A673 (cell line): ENCODE measurements around the gene RELCH. TPM values are rescaled to one million over a fixed set of nuclear protein-coding genes. Genes with fewer than 3 reads are reported as not detected.

Experiments
- BruUV-seq: library from RNA; stranded (reverse); fragments of 400-500 nt; replicated peaks from 2 replicates; lab custom pipeline; 2021; lab: Mats Ljungman, UMichigan
- CTCF ChIA-PET: fragments of 300-600 bp; sonication (Branson Sonifier 250); formaldehyde crosslinking; loops from one replicate; lab custom pipeline; 2022; ENCODE audit warnings: antibody characterized with exemption; lab: Charles Lee
- POLR2A ChIA-PET: fragments of 300-600 bp; sonication (Branson Sonifier 250); formaldehyde crosslinking; loops from one replicate; lab custom pipeline; 2022; ENCODE audit warnings: antibody characterized with exemption; ENCODE audit not compliant: low non-redundant PET; lab: Charles Lee
- DNase-seq: peaks from one replicate; pipeline ENCODE4 v3.0.0-alpha.2; 2015; ENCODE audit warnings: low spot score
- H3K27ac ChIP-seq: fragments of 200-600 bp; sonication (generic); 2 replicates; pipeline ENCODE4 v1.5.1; 2016; ENCODE audit warnings: mixed run types, low read depth, mild to moderate bottlenecking, mixed read lengths, antibody characterized with exemption, low read length; ENCODE audit not compliant: poor library complexity, severe bottlenecking
- H3K27me3 ChIP-seq: fragments of 200-600 bp; sonication (generic); replicated peaks from 2 replicates; pipeline ENCODE4 v1.6.1; 2017; ENCODE audit warnings: mixed run types, low read depth, mild to moderate bottlenecking, mixed read lengths, antibody characterized with exemption, low read length; ENCODE audit not compliant: insufficient read depth, poor library complexity
- H3K36me3 ChIP-seq: fragments of 200-600 bp; sonication (generic); 2 replicates; pipeline ENCODE4 v1.6.1; 2016; ENCODE audit warnings: mixed run types, mild to moderate bottlenecking, mixed read lengths, antibody characterized with exemption, low read length; ENCODE audit not compliant: insufficient read depth, poor library complexity, severe bottlenecking
- H3K4me1 ChIP-seq: fragments of 200-600 bp; sonication (generic); 2 replicates; pipeline ENCODE4 v1.6.1; 2017; ENCODE audit warnings: mixed run types, mild to moderate bottlenecking, mixed read lengths, antibody characterized with exemption, low read length; ENCODE audit not compliant: insufficient read depth, poor library complexity, severe bottlenecking
- H3K4me3 ChIP-seq: fragments of 200-600 bp; sonication (generic); 2 replicates; pipeline ENCODE4 v1.5.1; 2016; ENCODE audit warnings: low read depth, mixed run types, mild to moderate bottlenecking, mixed read lengths, low read length; ENCODE audit not compliant: poor library complexity, severe bottlenecking
- H3K9me3 ChIP-seq: fragments of 200-600 bp; sonication (generic); 2 replicates; pipeline ENCODE4 v1.6.1; 2016; ENCODE audit warnings: mixed run types, low read depth, mild to moderate bottlenecking, mixed read lengths, antibody characterized with exemption, low read length; ENCODE audit not compliant: poor library complexity, severe bottlenecking
- EZH2 ChIP-seq: fragments of 200-600 bp; sonication (generic); IDR thresholded peaks from 2 replicates; pipeline ENCODE4 v1.6.1; 2017; ENCODE audit warnings: borderline replicate concordance, low read depth, mild to moderate bottlenecking, mixed read lengths, antibody characterized with exemption, low read length; ENCODE audit not compliant: poor library complexity, severe bottlenecking
- intact Hi-C: fragments of 100-400 bp; cut with micrococcal nuclease; formaldehyde crosslinking; loops from one replicate; pipeline ENCODE4 v1.10.0; 2022; ENCODE audit not compliant: unreplicated experiment
- total RNA-seq: library from RNA; stranded (reverse); gene quantifications from 2 replicates; pipeline ENCODE4 v1.2.3, GENCODE V29; 2021
- TF ChIP-seq, protein P1 (sequence below): fragments of 300-800, 200-600 bp; sonication (generic); conservative IDR thresholded peaks from 2 replicates; pipeline ENCODE4 v1.5.1; 2017; ENCODE audit warnings: low read depth, mild to moderate bottlenecking, antibody characterized with exemption, low read length, moderate library complexity, mixed read lengths

RELCH gene
- total RNA-seq, 1 experiment from 2014 or later = 29.2 TPM

GRCh38 chr18:62357079-62357719 is 170.1 kb downstream of the RELCH start:
- no peak for TF ChIP-seq EZH2
- TF ChIP-seq, protein P1, sequence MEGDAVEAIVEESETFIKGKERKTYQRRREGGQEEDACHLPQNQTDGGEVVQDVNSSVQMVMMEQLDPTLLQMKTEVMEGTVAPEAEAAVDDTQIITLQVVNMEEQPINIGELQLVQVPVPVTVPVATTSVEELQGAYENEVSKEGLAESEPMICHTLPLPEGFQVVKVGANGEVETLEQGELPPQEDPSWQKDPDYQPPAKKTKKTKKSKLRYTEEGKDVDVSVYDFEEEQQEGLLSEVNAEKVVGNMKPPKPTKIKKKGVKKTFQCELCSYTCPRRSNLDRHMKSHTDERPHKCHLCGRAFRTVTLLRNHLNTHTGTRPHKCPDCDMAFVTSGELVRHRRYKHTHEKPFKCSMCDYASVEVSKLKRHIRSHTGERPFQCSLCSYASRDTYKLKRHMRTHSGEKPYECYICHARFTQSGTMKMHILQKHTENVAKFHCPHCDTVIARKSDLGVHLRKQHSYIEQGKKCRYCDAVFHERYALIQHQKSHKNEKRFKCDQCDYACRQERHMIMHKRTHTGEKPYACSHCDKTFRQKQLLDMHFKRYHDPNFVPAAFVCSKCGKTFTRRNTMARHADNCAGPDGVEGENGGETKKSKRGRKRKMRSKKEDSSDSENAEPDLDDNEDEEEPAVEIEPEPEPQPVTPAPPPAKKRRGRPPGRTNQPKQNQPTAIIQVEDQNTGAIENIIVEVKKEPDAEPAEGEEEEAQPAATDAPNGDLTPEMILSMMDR = no peak
- Histone ChIP-seq H3K9me3 (no peaks in the 10 kb centered on the region), H3K36me3 (no peaks in the 10 kb centered on the region), H3K4me3 (no peak overlapping the region), H3K4me1 (no peaks in the 10 kb centered on the region), H3K27me3 (no peaks in the 10 kb centered on the region), H3K27ac (no peak overlapping the region)
- DNase-seq = no peak
- no TSS peak for BruUV-seq
- ChIA-PET CTCF (no interaction called here), POLR2A (no interaction called here)
- intact Hi-C loops = no loop called here

Other genes starting within 250 kb of the RELCH start
- 21.3 and 23.8 TPM in 2 replicates for gene PIGN, start 199 bp upstream of the RELCH start, total RNA-seq
- 0.37 TPM in 2 replicates for gene TNFRSF11A, start 138.1 kb downstream of the RELCH start, total RNA-seq